WI38 (cell line): ENCODE measurements around the gene CDK19.

ENCODE experiments used
- H3K4me3 ChIP-seq: 2 replicates; pipeline ENCODE4 v1.5.1; 2011; ENCODE audit warnings: low read depth, mild to moderate bottlenecking, control low read depth, low read length
- TF ChIP-seq, protein P1 (sequence below): IDR thresholded peaks from 2 replicates; pipeline ENCODE4 v1.5.1; 2012; ENCODE audit warnings: low read depth, mild to moderate bottlenecking, control low read depth, low read length

The CDK19 gene

DNA sequence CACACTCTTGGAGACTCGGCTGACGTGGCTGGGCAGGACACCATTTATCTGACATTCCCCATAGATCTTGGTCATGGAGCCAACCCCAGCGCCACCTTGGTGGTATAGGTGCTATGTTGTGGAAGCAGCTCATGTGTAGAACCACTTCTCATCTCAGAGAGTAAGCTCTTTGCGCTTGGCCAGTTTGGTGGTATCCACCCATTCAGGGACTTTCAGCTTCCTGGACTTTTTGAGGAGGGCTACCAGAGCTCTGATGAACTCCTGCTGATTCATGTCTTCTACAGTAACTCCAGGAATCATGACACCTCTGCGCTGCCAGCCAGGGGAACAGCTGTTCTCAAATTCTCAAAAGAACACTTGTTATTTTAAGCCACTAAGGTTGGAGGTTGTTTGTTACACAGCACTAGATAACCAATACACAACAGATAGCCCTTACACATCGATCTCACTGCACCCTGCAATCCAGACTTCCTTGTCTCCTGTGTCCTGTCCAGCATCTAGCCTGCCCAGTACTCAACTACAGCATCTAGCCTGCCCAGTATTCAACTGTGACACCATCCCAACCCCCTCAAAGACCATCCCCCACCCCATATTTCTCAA lies 252.9 kb downstream of the CDK19 start:
- H3K4me3 ChIP-seq: no peak overlapping the region
- TF ChIP-seq, protein P1, sequence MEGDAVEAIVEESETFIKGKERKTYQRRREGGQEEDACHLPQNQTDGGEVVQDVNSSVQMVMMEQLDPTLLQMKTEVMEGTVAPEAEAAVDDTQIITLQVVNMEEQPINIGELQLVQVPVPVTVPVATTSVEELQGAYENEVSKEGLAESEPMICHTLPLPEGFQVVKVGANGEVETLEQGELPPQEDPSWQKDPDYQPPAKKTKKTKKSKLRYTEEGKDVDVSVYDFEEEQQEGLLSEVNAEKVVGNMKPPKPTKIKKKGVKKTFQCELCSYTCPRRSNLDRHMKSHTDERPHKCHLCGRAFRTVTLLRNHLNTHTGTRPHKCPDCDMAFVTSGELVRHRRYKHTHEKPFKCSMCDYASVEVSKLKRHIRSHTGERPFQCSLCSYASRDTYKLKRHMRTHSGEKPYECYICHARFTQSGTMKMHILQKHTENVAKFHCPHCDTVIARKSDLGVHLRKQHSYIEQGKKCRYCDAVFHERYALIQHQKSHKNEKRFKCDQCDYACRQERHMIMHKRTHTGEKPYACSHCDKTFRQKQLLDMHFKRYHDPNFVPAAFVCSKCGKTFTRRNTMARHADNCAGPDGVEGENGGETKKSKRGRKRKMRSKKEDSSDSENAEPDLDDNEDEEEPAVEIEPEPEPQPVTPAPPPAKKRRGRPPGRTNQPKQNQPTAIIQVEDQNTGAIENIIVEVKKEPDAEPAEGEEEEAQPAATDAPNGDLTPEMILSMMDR: no peak

DNA sequence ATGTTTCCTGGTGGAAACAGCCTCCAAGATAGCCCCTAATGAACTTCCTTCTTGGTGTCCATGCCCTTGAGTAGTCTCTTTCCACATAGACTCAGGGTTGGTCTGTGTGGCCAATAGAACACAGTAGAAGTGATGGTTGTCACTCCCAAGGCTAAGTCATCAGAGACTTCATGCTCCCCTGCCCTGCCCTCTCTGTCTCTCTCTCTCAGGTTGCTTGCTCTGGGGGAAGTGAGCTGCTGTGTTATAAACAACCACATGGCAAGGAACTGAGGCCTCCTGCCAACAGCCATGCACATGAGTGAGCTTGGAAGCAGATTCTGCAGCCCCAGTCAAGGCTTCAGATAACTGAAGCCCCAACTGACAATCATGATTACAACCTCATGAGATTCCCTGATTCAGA lies 253.6 kb downstream of the CDK19 start:
- no peak overlapping the region for H3K4me3 ChIP-seq
- TF ChIP-seq, protein P1: no peak

DNA sequence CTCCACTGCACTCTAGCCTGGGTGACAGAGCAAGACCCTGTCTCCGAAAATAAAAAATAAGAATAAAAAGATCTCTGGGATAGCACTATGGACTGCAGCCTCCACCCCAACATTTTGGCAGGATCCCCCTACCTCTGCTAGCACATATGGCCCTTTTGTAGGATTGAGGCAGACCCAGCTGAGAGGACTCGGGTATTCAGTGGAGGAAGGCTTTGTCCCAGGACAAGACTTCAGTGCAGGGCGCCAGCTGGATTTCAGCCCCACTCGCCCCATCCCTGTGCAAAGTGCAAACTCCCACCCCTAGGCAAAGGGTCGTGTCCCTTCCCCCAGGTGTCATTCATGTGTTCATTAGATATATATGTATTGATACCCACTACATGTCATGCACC lies 254.3 kb downstream of the CDK19 start:
- TF ChIP-seq, protein P1: no peak

DNA sequence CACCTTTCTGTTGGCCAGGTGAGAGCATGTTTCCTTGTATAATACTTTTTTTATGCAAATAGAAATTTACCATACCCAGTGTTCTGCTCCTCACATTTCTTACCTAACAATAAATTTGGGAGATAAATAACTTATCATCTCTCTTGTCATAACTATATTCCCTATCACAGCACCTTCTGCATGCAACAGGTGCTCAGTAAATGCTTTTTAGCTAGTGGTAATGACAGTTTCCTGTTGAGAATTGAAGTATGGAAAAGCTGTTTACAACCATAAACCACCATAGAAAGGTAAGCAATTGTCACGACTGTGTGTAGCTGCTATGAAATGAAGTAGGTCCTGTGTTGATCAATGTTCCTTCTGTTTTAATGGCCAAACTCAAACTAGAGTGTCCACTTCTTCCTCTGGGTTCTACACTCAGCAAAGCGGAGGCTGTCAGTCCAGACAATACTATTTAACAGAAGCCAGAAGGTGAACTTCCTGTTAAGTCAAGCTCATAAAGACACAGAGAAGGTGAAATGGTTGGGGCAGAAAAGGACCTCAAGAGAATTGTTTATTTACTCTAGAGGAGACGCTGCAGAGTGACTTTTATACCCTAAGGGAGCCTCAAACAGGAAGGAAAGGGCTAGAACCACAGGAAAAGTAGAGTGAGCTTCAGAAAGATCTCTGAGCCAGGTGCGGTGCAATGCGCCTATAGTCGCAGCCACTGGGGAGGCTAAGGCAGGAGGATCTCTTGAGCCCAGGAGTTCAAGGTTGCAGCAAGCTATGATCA lies 254.8 kb downstream of the CDK19 start:
- no peak overlapping the region for H3K4me3 ChIP-seq
- TF ChIP-seq, protein P1: no peak

More for the DNA sequence above, 254.3 kb downstream of the CDK19 start:
- H3K4me3 ChIP-seq: no peak overlapping the region
